Heart right ventricle (tissue), 16 donors: ENCODE data around the gene RERG. TPM values are rescaled to one million over a fixed set of nuclear protein-coding genes. Genes with fewer than 3 reads are reported as not detected.
A peak's percentile ranks its signal among the peaks of the same experiment; 100 is the strongest.

Experiments used
- ATAC-seq, 8 donors: fragments of 200-7000 bp; cut with Tn5 transposase; one replicate each; pipeline ENCODE4 v1.9.1; 2020; ENCODE audit warnings: mild to moderate bottlenecking in 8 of 8, moderate library complexity in 8 of 8, moderate number of reproducible peaks in 1 of 8
- DNase-seq, 2 donors: peaks; one replicate each; pipeline ENCODE4 v3.0.0-alpha.2; 2020
- H3K27ac ChIP-seq, 10 donors: fragments of 200-600 bp; sonication (generic) in 2 of 10; one replicate each; pipeline versions ENCODE4 v1.5.0 to v1.8.0; 2020 to 2022; ENCODE audit warnings: mild to moderate bottlenecking in 3 of 10
- H3K27me3 ChIP-seq, 7 donors: fragments of 200-600 bp; one replicate each; pipeline ENCODE4 v1.8.0; 2021 to 2022; ENCODE audit warnings: mild to moderate bottlenecking in 2 of 7
- H3K36me3 ChIP-seq, 9 donors: fragments of 200-600 bp; sonication (generic) in 1 of 9; one replicate each; pipeline versions ENCODE4 v1.5.0 to v1.8.0; 2020 to 2022; ENCODE audit warnings: mild to moderate bottlenecking in 2 of 9
- H3K4me1 ChIP-seq, 9 donors: fragments of 200-600 bp; sonication (generic) in 1 of 9; one replicate each; pipeline versions ENCODE4 v1.5.0 to v1.8.0; 2020 to 2022; ENCODE audit warnings: mild to moderate bottlenecking in 4 of 9
- H3K4me3 ChIP-seq, 10 donors: fragments of 200-600 bp; sonication (generic) in 2 of 10; one replicate each; pipeline versions ENCODE4 v1.5.0 to v1.8.0; 2020 to 2022; ENCODE audit warnings: mild to moderate bottlenecking in 7 of 10, moderate library complexity in 2 of 10
- H3K9me3 ChIP-seq, 11 donors: fragments of 200-600 bp in 10 of 11; sonication (generic) in 2 of 11; one replicate each; pipeline versions ENCODE4 v1.5.0 to v1.8.0; 2013 to 2022; ENCODE audit warnings: mild to moderate bottlenecking in 2 of 11, control low read depth in 1 of 11, moderate library complexity in 1 of 11
- CTCF ChIP-seq, 9 donors: fragments of 200-600 bp; sonication (generic) in 2 of 9; IDR thresholded peaks; one replicate each; pipeline versions ENCODE4 v1.5.0 to v1.8.0; 2021 to 2022; ENCODE audit warnings: antibody characterized with exemption in 9 of 9, mild to moderate bottlenecking in 5 of 9, moderate library complexity in 1 of 9
- WGBS, 2 donors: extraction: QIAGEN DNeasy Blood & Tissue Kit; methylation state at CpG; one replicate each; pipeline ENCODE4 v1.1.7; 2013; ENCODE audit warnings: inconsistent platforms in 1 of 2; 5-methylcytosine and 5-hydroxymethylcytosine counted together
- intact Hi-C, 10 donors: fragments of 100-400 bp; cut with DNase I; formaldehyde crosslinking; loops; one replicate each; pipeline versions ENCODE4 v1.11.1 to v1.14.2; 2022
- polyA plus RNA-seq, 2 donors: library from polyadenylated mRNA; stranded (reverse); fragments of 200-250 nt; gene quantifications; one replicate each; pipeline ENCODE4 v1.2.3, GENCODE V29; 2013
- total RNA-seq, 10 donors: library from RNA; stranded (reverse); fragmentation: NEBNext Ultra II Directional in 3 of 10; extraction: Animal tissue kit (Norgen Biotek cat#: 25700) in 3 of 10; gene quantifications; one replicate each; pipeline versions ENCODE4 v1.2.1 to v1.2.4, GENCODE V29; 2021 to 2023
- donor health status: Arrhythmogenic right ventricular cardiomyopathy.
- donor health status: ischemic (EF 13 %, LVEDD 7.1; RV severe dilation, severe dysfunction).
- donor health status: healthy with polysubstance abuse.
- donor health status: DM: no; HTN: yes; CAD: no.
- donor health status: DM: no; HTN: no; CAD: no.
- donor health status: ischemic (EF 25% LVEDD 6.9; RV normal size, moderate dysfunction).
- donor health status: ischemic (EF 25% LVEDD 5.7; RV mildly dilated, moderate dysfunction).
- donor health status: healthy.
- donor health status: DM: yes; HTN: yes; CAD: no.
- donor health status: Ischemic cardiomyopathy.
- donor health status: ischemic (EF 35%, LVEDD 5.7; RV mildly dilated, moderate dysfunction).
- donor health status: nonischemic (EF 11% LVEDD 7.7; RV severe dilation, severe dysfunction).
- donor health status: DM: yes; HTN: yes; CAD: no.
- donor health status: PGD.
- donor health status: ischemic (EF 29% LVEDD 5.4; RV normal size, mild dysfunction).
- donor health status: nonischemic (EF 23%, LVEDD 6.1; RV moderate dilation, normal function).

RERG gene
- total and polyA plus RNA-seq, 12 donors, result 2.1 to 9.7 (median 2.7) TPM

DNA sequence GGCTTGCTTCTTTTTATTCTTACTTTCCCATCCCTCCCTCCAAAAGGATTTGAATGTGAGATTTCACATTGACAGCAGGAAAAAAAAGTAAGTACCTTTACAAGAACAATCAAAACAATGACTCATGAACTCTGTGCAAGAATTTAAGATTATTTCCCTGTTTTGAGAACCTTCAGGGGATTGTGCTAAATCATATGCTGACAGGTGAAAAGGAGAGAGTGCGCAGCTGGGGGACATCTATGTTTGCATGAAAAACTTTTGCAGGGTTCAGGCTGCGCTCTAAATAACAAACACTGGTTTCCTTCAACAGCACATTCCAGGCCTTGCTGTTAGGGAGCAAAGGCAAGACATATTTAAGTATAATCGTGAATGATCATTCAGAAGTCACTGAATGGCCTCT, 27.3 kb downstream of the RERG start:
- Histone ChIP-seq H3K9me3 (no peaks in the 10 kb centered on the region), H3K4me1 (peaks cover 0 to 14% (median 0%) of the 10 kb centered on the region in 9 donors), H3K27ac (no peak overlapping the region), H3K36me3 (no peaks in the 10 kb centered on the region), H3K4me3 (no peak overlapping the region), H3K27me3 (no peaks in the 10 kb centered on the region)
- no peak for ATAC-seq
- 51 to 61% methylated on average over 3 of the region's 3 CpGs for WGBS, 2 donors
- intact Hi-C loops, result no loop called here
- DNase-seq, result no peak
- no peak for TF ChIP-seq CTCF (IDR thresholded peaks at IDR 0.05)

DNA sequence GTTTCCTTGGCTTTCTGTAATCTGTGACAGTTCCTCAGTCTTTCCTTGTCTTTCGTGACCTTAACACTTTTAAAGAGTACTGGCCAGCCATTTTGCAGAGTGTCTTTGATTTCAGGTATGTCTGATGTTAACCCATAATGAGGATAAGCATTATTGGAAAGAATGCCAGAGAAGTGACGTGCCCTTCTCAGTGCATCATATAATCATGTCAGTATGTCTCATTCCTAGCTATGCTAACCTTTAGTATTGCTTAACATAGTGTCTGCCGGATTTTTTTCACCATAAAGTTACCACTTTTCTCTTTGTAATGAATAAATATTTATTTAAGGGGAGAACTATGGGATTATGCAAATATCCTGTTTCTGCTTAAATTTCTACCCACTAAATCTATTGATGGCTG, 28.5 kb downstream of the RERG start:
- H3K4me3 ChIP-seq, result no peak overlapping the region
- WGBS, 2 donors, result 81 to 88% methylated on average over 3 of the region's 3 CpGs
- no peaks in the 10 kb centered on the region for H3K9me3 ChIP-seq
- H3K4me1 ChIP-seq, result peaks cover 0 to 14% (median 0%) of the 10 kb centered on the region in 9 donors
- H3K27me3 ChIP-seq, result no peaks in the 10 kb centered on the region
- no peak for TF ChIP-seq CTCF (IDR thresholded peaks at IDR 0.05)
- no peak overlapping the region for H3K27ac ChIP-seq
- ATAC-seq, result no peak
- H3K36me3 ChIP-seq, result no peaks in the 10 kb centered on the region
- DNase-seq, result no peak
- intact Hi-C loops, result no loop called here

DNA sequence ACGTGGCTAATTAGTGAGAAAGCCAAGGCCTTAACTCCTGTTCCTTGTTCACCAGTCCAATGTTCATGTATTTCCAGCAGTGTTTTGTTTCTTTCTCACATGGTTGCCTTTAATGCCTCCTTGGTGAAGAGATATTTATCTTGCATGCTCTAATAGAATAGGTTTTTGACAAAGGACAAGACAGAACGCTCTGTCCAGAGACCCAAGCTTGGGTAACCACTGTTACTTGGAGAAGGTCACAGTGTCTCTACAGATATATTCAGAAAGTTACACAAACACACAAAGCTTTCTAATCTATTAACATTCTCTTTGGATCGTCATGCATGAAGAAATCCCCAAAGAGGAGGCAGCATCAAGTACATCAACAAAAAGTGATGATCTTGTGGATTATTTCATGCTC, 33.1 kb downstream of the RERG start:
- TF ChIP-seq CTCF (IDR thresholded peaks at IDR 0.05), result no peak
- WGBS, 2 donors, result 80 to 85% methylated on average over 3 of the region's 3 CpGs

DNA sequence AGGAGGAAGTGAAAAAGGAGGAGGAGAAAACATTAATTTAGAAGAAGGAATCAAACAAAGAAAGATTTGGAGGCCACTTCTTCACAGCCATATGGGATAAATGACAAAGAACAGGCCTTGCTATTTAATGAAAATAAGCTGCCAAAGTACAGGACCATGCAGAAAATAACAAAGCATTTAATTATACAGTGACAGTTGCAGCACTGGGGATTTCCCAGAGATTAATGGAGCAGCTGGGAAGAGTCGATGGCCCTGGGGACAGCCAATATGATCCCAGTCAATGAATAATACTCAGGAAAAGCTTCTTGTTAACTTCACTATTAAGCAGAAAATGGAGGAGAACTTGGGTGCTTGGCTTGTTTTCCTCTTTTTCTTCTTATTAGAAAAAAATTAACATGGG, 34.6 kb downstream of the RERG start:
- no peak for TF ChIP-seq CTCF (IDR thresholded peaks at IDR 0.05)
- 29 to 36% methylated on average over 1 of the region's 1 CpG for WGBS, 2 donors
- Histone ChIP-seq H3K4me1 (peaks cover 0 to 7% (median 0%) of the 10 kb centered on the region in 9 donors), H3K36me3 (no peaks in the 10 kb centered on the region), H3K27me3 (no peaks in the 10 kb centered on the region), H3K27ac (peak overlapping the region in 5 of 10 donors; percentile 7 to 70 (median 30)), H3K4me3 (no peak overlapping the region), H3K9me3 (no peaks in the 10 kb centered on the region)
- intact Hi-C loops, result no loop called here
- ATAC-seq (peak in 5 of 8 donors; percentile 40 to 68 (median 56)), DNase-seq (no peak)

More for the DNA sequence above, 33.1 kb downstream of the RERG start:
- DNase-seq (no peak), ATAC-seq (no peak)
- intact Hi-C loops, result no loop called here
- H3K4me3 ChIP-seq, result no peak overlapping the region
- H3K9me3 ChIP-seq, result no peaks in the 10 kb centered on the region
- H3K27ac ChIP-seq, result no peak overlapping the region
- no peaks in the 10 kb centered on the region for H3K36me3 ChIP-seq
- peaks cover 0 to 7% (median 0%) of the 10 kb centered on the region in 9 donors for H3K4me1 ChIP-seq
- no peaks in the 10 kb centered on the region for H3K27me3 ChIP-seq
